ENCODE results near the gene RABEPK. TPM values are rescaled to one million over a fixed set of nuclear protein-coding genes. Genes with fewer than 3 reads are reported as not detected.

The RABEPK gene
- total RNA-seq, 1 experiment from 2014 or later: 29.7 TPM

GRCh38 chr9:125243792-125244260, 43.5 kb downstream of the RABEPK start:
- peaks cover 21% of the 10 kb centered on the region for H4K20me1 ChIP-seq (ENCODE audit: insufficient read depth)
- no peak for DNase-seq
- intact Hi-C loops (cut with micrococcal nuclease; ENCODE audit: unreplicated experiment): no loop called here
- no peaks in the 10 kb centered on the region for H3K9me2 ChIP-seq (ENCODE audit: insufficient read depth)
- H3K27me3 ChIP-seq (ENCODE audit: insufficient read depth, low read depth): no peaks in the 10 kb centered on the region
- peak overlapping the region; percentile 95 for H3K27ac ChIP-seq
- ChIA-PET POLR2A (ENCODE audit: unreplicated experiment) (interaction anchor here (0.5 kb wide), 1 partner anchor 44 kb away, joined by 4 read pairs; no protein-coding TSS in a partner anchor), CTCF (interaction anchor here (0.6 kb wide), 1 partner anchor 25 kb away, joined by 4 read pairs; no protein-coding TSS in a partner anchor)
- BruUV-seq (replicated peaks): no TSS peak
- H3K79me2 ChIP-seq (ENCODE audit: low read depth): peaks cover 33% of the 10 kb centered on the region
- peaks cover 17% of the 10 kb centered on the region for H3K36me3 ChIP-seq (ENCODE audit: low read depth)
- no peak overlapping the region for H2AFZ ChIP-seq
- H3K9me3 ChIP-seq (ENCODE audit: insufficient read depth, low read depth): no peaks in the 10 kb centered on the region
- peak overlapping the region; percentile 43 for H3K4me2 ChIP-seq
- H3K4me3 ChIP-seq: no peak overlapping the region
- peaks cover 35% of the 10 kb centered on the region for H3F3A ChIP-seq (ENCODE audit: insufficient read depth, low read depth)
- TF ChIP-seq CTCF (conservative IDR thresholded peaks at IDR 0.05) (no peak), EZH2 (IDR thresholded peaks at IDR 0.05; ENCODE audit: low read depth) (no peak)
- H3K4me1 ChIP-seq (replicated peaks; ENCODE audit: insufficient read depth): peaks cover 29% of the 10 kb centered on the region

GRCh38 chr9:125246261-125246667, 45.9 kb downstream of the RABEPK start:
- Histone ChIP-seq H3K9me3 (ENCODE audit: insufficient read depth, low read depth) (no peaks in the 10 kb centered on the region), H3K27ac (no peak overlapping the region), H3K4me1 (replicated peaks; ENCODE audit: insufficient read depth) (peaks cover 21% of the 10 kb centered on the region), H3F3A (ENCODE audit: insufficient read depth, low read depth) (peaks cover 23% of the 10 kb centered on the region), H3K4me2 (no peak overlapping the region), H3K79me2 (ENCODE audit: low read depth) (peaks cover 11% of the 10 kb centered on the region), H3K27me3 (ENCODE audit: insufficient read depth, low read depth) (no peaks in the 10 kb centered on the region), H3K4me3 (no peak overlapping the region), H3K9me2 (ENCODE audit: insufficient read depth) (no peaks in the 10 kb centered on the region), H2AFZ (no peak overlapping the region), H3K36me3 (ENCODE audit: low read depth) (no peaks in the 10 kb centered on the region), H4K20me1 (ENCODE audit: insufficient read depth) (no peaks in the 10 kb centered on the region)
- ChIA-PET CTCF (no interaction called here), POLR2A (ENCODE audit: unreplicated experiment) (no interaction called here)
- DNase-seq: no peak
- no TSS peak for BruUV-seq (replicated peaks)
- TF ChIP-seq CTCF (conservative IDR thresholded peaks at IDR 0.05): no peak
- TF ChIP-seq EZH2 (IDR thresholded peaks at IDR 0.05; ENCODE audit: low read depth): no peak
- intact Hi-C loops (cut with micrococcal nuclease; ENCODE audit: unreplicated experiment): no loop called here

GRCh38 chr9:125254231-125254630, 53.9 kb downstream of the RABEPK start:
- no peaks in the 10 kb centered on the region for H3K9me3 ChIP-seq (ENCODE audit: insufficient read depth, low read depth)
- no peaks in the 10 kb centered on the region for H3K9me2 ChIP-seq (ENCODE audit: insufficient read depth)
- H3K4me3 ChIP-seq: no peak overlapping the region
- H4K20me1 ChIP-seq (ENCODE audit: insufficient read depth): no peaks in the 10 kb centered on the region
- CTCF ChIA-PET: no interaction called here
- H3K79me2 ChIP-seq (ENCODE audit: low read depth): no peaks in the 10 kb centered on the region
- no peak overlapping the region for H3K27ac ChIP-seq
- BruUV-seq (replicated peaks): no TSS peak
- no peaks in the 10 kb centered on the region for H3K36me3 ChIP-seq (ENCODE audit: low read depth)
- no peak for DNase-seq
- no peaks in the 10 kb centered on the region for H3K4me1 ChIP-seq (replicated peaks; ENCODE audit: insufficient read depth)
- no peak overlapping the region for H3K4me2 ChIP-seq
- no peak overlapping the region for H2AFZ ChIP-seq
- H3K27me3 ChIP-seq (ENCODE audit: insufficient read depth, low read depth): no peaks in the 10 kb centered on the region
- no peaks in the 10 kb centered on the region for H3F3A ChIP-seq (ENCODE audit: insufficient read depth, low read depth)
- intact Hi-C loops (cut with micrococcal nuclease; ENCODE audit: unreplicated experiment): loop anchor here (10.0 kb wide), 1 partner anchor 971 kb away; no protein-coding TSS in a partner anchor
- POLR2A ChIA-PET (ENCODE audit: unreplicated experiment): no interaction called here
- TF ChIP-seq EZH2 (IDR thresholded peaks at IDR 0.05; ENCODE audit: low read depth) (no peak), CTCF (conservative IDR thresholded peaks at IDR 0.05) (no peak)

Data from PC-9 (cell line).